GM06990 (cell line): Measurements from ENCODE around the gene PNPLA2.

Source experiments
- DNase-seq: peaks from one replicate; pipeline ENCODE4 v3.0.0-alpha.2; 2011; ENCODE audit not compliant: insufficient read length; ENCODE audit errors: extremely low read depth
- H3K27me3 ChIP-seq: replicated peaks from 2 replicates; pipeline ENCODE4 v1.6.0; 2011; ENCODE audit warnings: low read length; ENCODE audit not compliant: control insufficient read depth, insufficient read depth
- H3K36me3 ChIP-seq: 2 replicates; pipeline ENCODE4 v1.5.1; 2011; ENCODE audit warnings: low read length; ENCODE audit not compliant: control insufficient read depth, insufficient read depth
- H3K4me3 ChIP-seq: replicated peaks from 2 replicates; pipeline ENCODE4 v1.5.1; 2011; ENCODE audit warnings: low read depth, mild to moderate bottlenecking, control low read depth, low read length
- TF ChIP-seq, protein P1 (sequence below): IDR thresholded peaks from 2 replicates; pipeline ENCODE4 v1.5.1; 2011; ENCODE audit warnings: low read length, control low read depth, mild to moderate bottlenecking, inconsistent platforms; ENCODE audit not compliant: insufficient read depth, poor library complexity, severe bottlenecking

The PNPLA2 gene

DNA sequence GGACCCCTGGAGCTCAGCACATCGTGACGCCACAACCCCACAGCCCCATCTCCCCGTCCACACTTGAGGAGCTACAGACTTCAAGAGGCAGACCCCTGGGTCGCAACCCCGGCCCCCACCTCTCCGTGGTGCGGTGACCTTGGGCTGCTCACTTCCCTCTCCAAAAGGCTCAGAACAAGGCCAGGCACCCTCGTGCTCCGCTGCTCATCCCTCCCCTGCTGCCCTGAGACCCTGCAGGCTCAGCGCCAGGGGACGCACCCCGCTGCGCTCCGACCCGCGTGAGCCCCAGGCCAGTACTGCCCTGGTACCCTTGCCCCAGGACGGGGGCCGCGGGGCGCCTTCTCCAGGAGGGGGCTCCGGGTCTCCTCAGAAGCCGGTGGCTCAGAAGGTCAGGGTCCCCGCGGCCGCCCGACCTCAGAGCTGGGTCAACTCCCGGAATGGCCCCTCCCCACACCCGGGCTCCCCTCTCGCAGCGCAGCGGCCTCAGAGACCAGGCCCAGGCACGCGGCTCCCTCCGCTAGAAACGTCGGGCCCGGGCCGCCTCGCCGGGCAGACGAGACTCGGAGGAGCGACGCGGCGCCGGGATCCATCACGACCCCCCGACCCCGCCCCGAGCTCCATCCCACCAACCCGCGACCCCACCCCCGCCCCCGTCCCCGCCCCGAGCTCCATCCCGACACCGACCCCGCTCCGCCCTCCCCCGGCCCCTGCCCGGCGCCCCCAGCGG is 42.0 kb upstream of the PNPLA2 start:
- Histone ChIP-seq H3K27me3 (no peaks in the 10 kb centered on the region), H3K36me3 (peaks cover 5% of the 10 kb centered on the region), H3K4me3 (peak overlapping the region; percentile 90)
- TF ChIP-seq, protein P1, sequence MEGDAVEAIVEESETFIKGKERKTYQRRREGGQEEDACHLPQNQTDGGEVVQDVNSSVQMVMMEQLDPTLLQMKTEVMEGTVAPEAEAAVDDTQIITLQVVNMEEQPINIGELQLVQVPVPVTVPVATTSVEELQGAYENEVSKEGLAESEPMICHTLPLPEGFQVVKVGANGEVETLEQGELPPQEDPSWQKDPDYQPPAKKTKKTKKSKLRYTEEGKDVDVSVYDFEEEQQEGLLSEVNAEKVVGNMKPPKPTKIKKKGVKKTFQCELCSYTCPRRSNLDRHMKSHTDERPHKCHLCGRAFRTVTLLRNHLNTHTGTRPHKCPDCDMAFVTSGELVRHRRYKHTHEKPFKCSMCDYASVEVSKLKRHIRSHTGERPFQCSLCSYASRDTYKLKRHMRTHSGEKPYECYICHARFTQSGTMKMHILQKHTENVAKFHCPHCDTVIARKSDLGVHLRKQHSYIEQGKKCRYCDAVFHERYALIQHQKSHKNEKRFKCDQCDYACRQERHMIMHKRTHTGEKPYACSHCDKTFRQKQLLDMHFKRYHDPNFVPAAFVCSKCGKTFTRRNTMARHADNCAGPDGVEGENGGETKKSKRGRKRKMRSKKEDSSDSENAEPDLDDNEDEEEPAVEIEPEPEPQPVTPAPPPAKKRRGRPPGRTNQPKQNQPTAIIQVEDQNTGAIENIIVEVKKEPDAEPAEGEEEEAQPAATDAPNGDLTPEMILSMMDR = peak; percentile 16
- DNase-seq = peak; percentile 63

DNA sequence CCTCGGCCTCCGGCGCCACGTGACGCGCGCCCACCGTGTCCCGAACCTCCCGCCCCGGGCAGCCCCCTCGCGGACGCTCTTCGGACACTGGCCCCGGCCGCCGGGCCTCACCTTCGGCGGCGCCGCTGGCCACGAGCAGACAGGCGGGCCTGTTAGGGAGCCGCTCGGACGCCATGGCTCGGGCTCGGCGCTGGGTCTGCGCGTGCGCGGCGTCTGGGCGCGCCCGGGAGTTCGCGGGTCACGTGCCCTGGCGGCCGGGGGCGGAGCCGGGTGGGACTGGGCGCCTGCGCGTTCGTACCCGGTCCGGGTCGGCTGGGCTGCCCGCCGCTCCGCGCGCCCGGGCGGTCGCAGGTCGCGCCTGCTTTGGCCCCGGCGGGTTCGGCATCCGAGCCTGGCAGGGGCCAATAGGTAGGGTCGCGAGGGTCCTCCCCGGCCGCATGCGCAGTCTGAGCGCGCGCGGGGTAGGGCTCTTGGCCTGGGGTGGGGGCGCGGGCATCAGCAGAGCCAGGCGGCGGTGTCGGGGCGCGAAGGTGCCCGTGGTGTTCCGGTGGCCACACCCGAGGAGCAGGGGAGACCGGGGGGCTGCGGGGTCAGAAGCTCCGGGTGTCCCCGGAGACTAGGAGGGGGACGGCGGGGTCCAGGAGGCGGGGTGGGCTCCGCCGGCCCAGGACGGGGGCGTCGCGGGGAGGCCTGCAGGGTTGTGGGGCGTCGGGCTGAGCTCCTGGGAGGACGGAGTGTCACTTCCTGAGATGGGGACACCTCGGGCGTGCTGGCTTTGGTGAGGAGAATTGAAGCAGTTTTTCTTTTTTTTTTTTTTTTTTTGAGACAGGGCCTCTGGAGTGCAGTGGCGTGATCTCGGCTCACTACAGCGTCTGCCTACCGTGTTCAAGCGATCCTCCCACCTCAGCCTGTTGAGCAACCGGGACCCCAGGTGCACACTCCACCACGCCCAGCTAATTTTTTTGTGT is 41.1 kb upstream of the PNPLA2 start, which contains the start of gene GATD1:
GATD1 (minus strand) TSS at position 200 of the 968 bp plus-strand sequence; CDS start at position 175, 25 bp downstream.
- Histone ChIP-seq H3K27me3 (no peaks in the 10 kb centered on the region), H3K36me3 (peaks cover 5% of the 10 kb centered on the region), H3K4me3 (peak within 1 kb of the TSS; percentile 90)
- TF ChIP-seq, protein P1 = no peak
- DNase-seq = peak; percentile 92

- H3K4me3 ChIP-seq = no peak overlapping the region
- H3K36me3 ChIP-seq = peaks cover 1% of the 10 kb centered on the region
Observed at GRCh38 chr11:778976-779954, 39.4 kb upstream of the PNPLA2 start.

GRCh38 chr11:779955-780532 is 38.7 kb upstream of the PNPLA2 start:
- peaks cover 1% of the 10 kb centered on the region for H3K36me3 ChIP-seq
- TF ChIP-seq, protein P1 = no peak
- no peak for DNase-seq
- H3K4me3 ChIP-seq = no peak overlapping the region
- no peaks in the 10 kb centered on the region for H3K27me3 ChIP-seq

More at GRCh38 chr11:778976-779954, 39.4 kb upstream of the PNPLA2 start:
- DNase-seq = no peak
- no peaks in the 10 kb centered on the region for H3K27me3 ChIP-seq
- TF ChIP-seq, protein P1 = no peak
